ENCODE results near the gene SH3BP4. TPM values are rescaled to one million over a fixed set of nuclear protein-coding genes. Genes with fewer than 3 reads are reported as not detected.

SH3BP4 gene
- total and polyA plus RNA-seq, 10 of the 15 experiments (the other 5 are each of a cell fraction or from before 2014, with no cell fraction given) = 0.03 to 0.36 TPM; not detected in 8

- SMC1A ChIA-PET (ENCODE audit: uncharacterized antibody, unreplicated experiment) = no interaction called here
- H3K36me3 ChIP-seq (ENCODE audit: control insufficient read depth in 2 of 2, insufficient read depth in 2 of 2, low read length in 1 of 2) = no peaks in the 10 kb centered on the region
- no peaks in the 10 kb centered on the region for H4K20me1 ChIP-seq (ENCODE audit: control insufficient read depth, insufficient read depth)
- no peak overlapping the region for H3K9ac ChIP-seq (ENCODE audit: control insufficient read depth, insufficient read depth, low read length)
- CTCF ChIA-PET = no interaction called here
- no peak overlapping the region for H3K27ac ChIP-seq (ENCODE audit: control insufficient read depth, insufficient read depth)
- BruUV-seq (replicated peaks) = no TSS peak
- ATAC-seq (no peak), FAIRE-seq (no peak), DNase-seq (ENCODE audit: low read depth, low spot score) (no peak)
- H2AFZ ChIP-seq (ENCODE audit: control insufficient read depth, low read depth, low read length) = no peak overlapping the region
- H3K9me3 ChIP-seq (replicated peaks; ENCODE audit: control insufficient read depth, insufficient read depth, low read length) = no peaks in the 10 kb centered on the region; the same call in 2 of the 3 replicates
- no peaks in the 10 kb centered on the region for H3K79me2 ChIP-seq (ENCODE audit: control insufficient read depth, insufficient read depth, low read length)
- RAD21 ChIA-PET (ENCODE audit: unreplicated experiment) = no interaction called here
- no peaks in the 10 kb centered on the region for H3K27me3 ChIP-seq (replicated peaks in 1 of 2; ENCODE audit: control insufficient read depth in 2 of 2, insufficient read depth in 2 of 2, low read length in 1 of 2)
- in situ Hi-C loops (cut with MboI) = no loop called here
- WGBS (ENCODE audit: insufficient coverage, insufficient replicate concordance, low lambda C conversion rate, missing lambda C conversion rate) = 2% methylated on average over 2 of the region's 2 CpGs
- POLR2A ChIA-PET = no interaction called here
- no peak for TF ChIP-seq E2F8 (IDR thresholded peaks at IDR 0.05; ENCODE audit: low read depth, partially characterized antibody)
- intact Hi-C loops (cut with micrococcal nuclease; ENCODE audit: unreplicated experiment) = no loop called here
- no peak overlapping the region for H3K4me3 ChIP-seq
- H3K4me1 ChIP-seq (ENCODE audit: control insufficient read depth, insufficient read depth, low read length) = no peaks in the 10 kb centered on the region
- no peak overlapping the region for H3K4me2 ChIP-seq (ENCODE audit: control insufficient read depth, insufficient read depth)
Measured at GRCh38 chr2:234920836-234921235, 31.0 kb upstream of the SH3BP4 start.

- no peak overlapping the region for H3K27ac ChIP-seq (ENCODE audit: control insufficient read depth, insufficient read depth)
- CTCF ChIA-PET = no interaction called here
- RAD21 ChIA-PET (ENCODE audit: unreplicated experiment) = no interaction called here
- H3K27me3 ChIP-seq (replicated peaks in 1 of 2; ENCODE audit: control insufficient read depth in 2 of 2, insufficient read depth in 2 of 2, low read length in 1 of 2) = no peaks in the 10 kb centered on the region
- no TSS peak for BruUV-seq (replicated peaks)
- H3K4me2 ChIP-seq (ENCODE audit: control insufficient read depth, insufficient read depth) = no peak overlapping the region
- H2AFZ ChIP-seq (ENCODE audit: control insufficient read depth, low read depth, low read length) = no peak overlapping the region
- FAIRE-seq = no peak
- no peak for DNase-seq (ENCODE audit: low read depth, low spot score)
- H3K36me3 ChIP-seq (ENCODE audit: control insufficient read depth in 2 of 2, insufficient read depth in 2 of 2, low read length in 1 of 2) = no peaks in the 10 kb centered on the region
- POLR2A ChIA-PET = no interaction called here
- H3K9me3 ChIP-seq (replicated peaks; ENCODE audit: control insufficient read depth, insufficient read depth, low read length) = no peaks in the 10 kb centered on the region
- in situ Hi-C loops (cut with MboI) (no loop called here), intact Hi-C loops (cut with micrococcal nuclease; ENCODE audit: unreplicated experiment) (no loop called here)
- 65% methylated on average over 11 of the region's 11 CpGs for WGBS (ENCODE audit: insufficient coverage, insufficient replicate concordance, low lambda C conversion rate, missing lambda C conversion rate)
- no peak overlapping the region for H3K9ac ChIP-seq (ENCODE audit: control insufficient read depth, insufficient read depth, low read length)
- no peak overlapping the region for H3K4me3 ChIP-seq
- SMC1A ChIA-PET (ENCODE audit: uncharacterized antibody, unreplicated experiment) = no interaction called here
- ATAC-seq = no peak
- no peaks in the 10 kb centered on the region for H3K79me2 ChIP-seq (ENCODE audit: control insufficient read depth, insufficient read depth, low read length)
- no peaks in the 10 kb centered on the region for H3K4me1 ChIP-seq (ENCODE audit: control insufficient read depth, insufficient read depth, low read length)
- H4K20me1 ChIP-seq (ENCODE audit: control insufficient read depth, insufficient read depth) = no peaks in the 10 kb centered on the region
- TF ChIP-seq CBFB (IDR thresholded peaks at IDR 0.05; ENCODE audit: low read depth) = no peak
- TF ChIP-seq MEF2B (IDR thresholded peaks at IDR 0.05; ENCODE audit: partially characterized antibody, poor library complexity, severe bottlenecking) = no peak
- TF ChIP-seq PRDM15 (CRISPR knock-in tag; IDR thresholded peaks at IDR 0.05) = no peak
- no peak for TF ChIP-seq ZNF592 (IDR thresholded peaks at IDR 0.05)
- no peak for TF ChIP-seq CBX5 (IDR thresholded peaks at IDR 0.05; ENCODE audit: low read depth)
- no peak for TF ChIP-seq RB1 (IDR thresholded peaks at IDR 0.05; ENCODE audit: borderline replicate concordance)
Measured at GRCh38 chr2:234929002-234929401, 22.8 kb upstream of the SH3BP4 start.

Data from GM12878 (cell line).